Measurements from ENCODE around the gene GLRA3.

GRCh38 chr4:174713821-174714220, 115.2 kb downstream of the GLRA3 start:
- TF ChIP-seq CTCF (IDR thresholded peaks at IDR 0.05) (no peak), POLR2A (IDR thresholded peaks at IDR 0.05) (no peak)

Data from vagina (tissue), 2 donors.